ENCODE data around the gene TMEM245.

TMEM245 gene

GRCh38 chr9:109119439-109120203 lies at the start of gene TMEM245:
TMEM245 (minus strand) TSS chr9:109119947; CDS start chr9:109119913, 34 bp downstream.
- peak; percentile 96 for DNase-seq

GRCh38 chr9:109168170-109168569 lies 48.4 kb upstream of the TMEM245 start:
- DNase-seq: no peak

GRCh38 chr9:109167716-109168115 lies 48.0 kb upstream of the TMEM245 start:
- DNase-seq: no peak

GRCh38 chr9:109166771-109167601 lies 47.2 kb upstream of the TMEM245 start, which contains the start of gene FRRS1L:
FRRS1L (minus strand) TSS chr9:109167249; CDS start chr9:109167138, 111 bp downstream.
- no peak for DNase-seq

- DNase-seq: no peak
Measured at GRCh38 chr9:109166171-109166770, 46.5 kb upstream of the TMEM245 start.

- no peak for DNase-seq
Measured at GRCh38 chr9:109164042-109164441, 44.3 kb upstream of the TMEM245 start.

GRCh38 chr9:109163194-109163593 lies 43.4 kb upstream of the TMEM245 start:
- DNase-seq: no peak

- DNase-seq: no peak
Measured at GRCh38 chr9:109162677-109163076, 42.9 kb upstream of the TMEM245 start.

- DNase-seq: no peak
Measured at GRCh38 chr9:109161471-109161870, 41.7 kb upstream of the TMEM245 start.

GRCh38 chr9:109159583-109159982 lies 39.8 kb upstream of the TMEM245 start:
- DNase-seq: no peak

- no peak for DNase-seq
Measured at GRCh38 chr9:109158651-109159050, 38.9 kb upstream of the TMEM245 start.

- DNase-seq: no peak
Measured at GRCh38 chr9:109156708-109157107, 37.0 kb upstream of the TMEM245 start.

GRCh38 chr9:109150925-109151545 lies 31.3 kb upstream of the TMEM245 start:
- no peak for DNase-seq

- DNase-seq: no peak
Measured at GRCh38 chr9:109149722-109150121, 30.0 kb upstream of the TMEM245 start.

- DNase-seq: no peak
Measured at GRCh38 chr9:109149089-109149488, 29.3 kb upstream of the TMEM245 start.

GRCh38 chr9:109145051-109145450 lies 25.3 kb upstream of the TMEM245 start:
- no peak for DNase-seq

GRCh38 chr9:109143881-109144562 lies 24.3 kb upstream of the TMEM245 start:
- DNase-seq: no peak

GRCh38 chr9:109141375-109141774 lies 21.6 kb upstream of the TMEM245 start:
- no peak for DNase-seq

GRCh38 chr9:109139851-109140250 lies 20.1 kb upstream of the TMEM245 start:
- DNase-seq: no peak

- DNase-seq: no peak
Measured at GRCh38 chr9:109138421-109138820, 18.7 kb upstream of the TMEM245 start.

- DNase-seq: no peak
Measured at GRCh38 chr9:109134167-109134578, 14.4 kb upstream of the TMEM245 start.

- no peak for DNase-seq
Measured at GRCh38 chr9:109133533-109133932, 13.8 kb upstream of the TMEM245 start.
